Measurements from ENCODE around the gene DDR2.

The DDR2 gene

GRCh38 chr1:162712317-162713029 is 80.2 kb downstream of the DDR2 start:
- no peak for DNase-seq
- no peaks in the 10 kb centered on the region for H3K9me3 ChIP-seq
- H3K4me1 ChIP-seq = peaks cover 17% of the 10 kb centered on the region
- H3K36me3 ChIP-seq = peaks cover 3% of the 10 kb centered on the region; the same call in 1 of the 2 replicates
- no peaks in the 10 kb centered on the region for H3K27me3 ChIP-seq
- H3K4me3 ChIP-seq (ENCODE audit: low read depth, low read length) = no peak overlapping the region
- TF ChIP-seq CTCF (IDR thresholded peaks at IDR 0.05; ENCODE audit: low read depth, low read length) = no peak

GRCh38 chr1:162716123-162716522 is 83.9 kb downstream of the DDR2 start:
- Histone ChIP-seq H3K27me3 (no peaks in the 10 kb centered on the region), H3K4me1 (no peaks in the 10 kb centered on the region; the same call in 1 of the 2 replicates), H3K9me3 (no peaks in the 10 kb centered on the region), H3K4me3 (ENCODE audit: low read depth, low read length) (no peak overlapping the region), H3K36me3 (no peaks in the 10 kb centered on the region; the same call in none of the 2 replicates)
- no peak for TF ChIP-seq CTCF (IDR thresholded peaks at IDR 0.05; ENCODE audit: low read depth, low read length)
- no peak for DNase-seq

- no peak for TF ChIP-seq CTCF (IDR thresholded peaks at IDR 0.05; ENCODE audit: low read depth, low read length)
- no peak for DNase-seq
- Histone ChIP-seq H3K9me3 (no peaks in the 10 kb centered on the region), H3K4me3 (ENCODE audit: low read depth, low read length) (no peak overlapping the region), H3K36me3 (no peaks in the 10 kb centered on the region; the same call in none of the 2 replicates), H3K27me3 (no peaks in the 10 kb centered on the region), H3K4me1 (no peaks in the 10 kb centered on the region; the same call in 1 of the 2 replicates)
These were observed 84.3 kb downstream of the DDR2 start for GRCh38 chr1:162716552-162716951.

GRCh38 chr1:162717548-162718184 is 85.4 kb downstream of the DDR2 start:
- no peaks in the 10 kb centered on the region; the same call in none of the 2 replicates for H3K36me3 ChIP-seq
- H3K4me3 ChIP-seq (ENCODE audit: low read depth, low read length) = no peak overlapping the region
- no peak for TF ChIP-seq CTCF (IDR thresholded peaks at IDR 0.05; ENCODE audit: low read depth, low read length)
- no peaks in the 10 kb centered on the region for H3K27me3 ChIP-seq
- H3K9me3 ChIP-seq = no peaks in the 10 kb centered on the region
- no peak for DNase-seq
- no peaks in the 10 kb centered on the region; the same call in 1 of the 2 replicates for H3K4me1 ChIP-seq

- Histone ChIP-seq H3K4me3 (ENCODE audit: low read depth, low read length) (no peak overlapping the region), H3K36me3 (no peaks in the 10 kb centered on the region; the same call in none of the 2 replicates), H3K4me1 (no peaks in the 10 kb centered on the region), H3K27me3 (no peaks in the 10 kb centered on the region), H3K9me3 (no peaks in the 10 kb centered on the region)
- TF ChIP-seq CTCF (IDR thresholded peaks at IDR 0.05; ENCODE audit: low read depth, low read length) = no peak
- no peak for DNase-seq
These were observed 87.4 kb downstream of the DDR2 start for GRCh38 chr1:162719678-162720077.

- DNase-seq = no peak
- TF ChIP-seq CTCF (IDR thresholded peaks at IDR 0.05; ENCODE audit: low read depth, low read length) = no peak
- no peaks in the 10 kb centered on the region for H3K4me1 ChIP-seq
These were observed 88.7 kb downstream of the DDR2 start for GRCh38 chr1:162720996-162721395.

More at GRCh38 chr1:162720996-162721395, 88.7 kb downstream of the DDR2 start:
- H3K4me3 ChIP-seq (ENCODE audit: low read depth, low read length) = no peak overlapping the region
- no peaks in the 10 kb centered on the region for H3K27me3 ChIP-seq
- H3K36me3 ChIP-seq = no peaks in the 10 kb centered on the region; the same call in none of the 2 replicates
- no peaks in the 10 kb centered on the region for H3K9me3 ChIP-seq

All from BE2C (cell line).